ENCODE data around the gene CDKL2.
"Not testable (repeated sequence)": the region's sequence is repeated elsewhere in the genome, so short reads cannot be mapped to it uniquely, and the experiment has no call there.

Gene CDKL2

GRCh38 chr4:75533339-75533887, 96.9 kb downstream of the CDKL2 start:
- not testable (repeated sequence) for H3K27ac ChIP-seq (ENCODE audit: low read depth, low read length); H3K9ac ChIP-seq (ENCODE audit: low read length)
- H3K36me3 ChIP-seq (ENCODE audit: control insufficient read depth, insufficient read depth, low read length): peaks cover 33% of the 10 kb centered on the region

DNA sequence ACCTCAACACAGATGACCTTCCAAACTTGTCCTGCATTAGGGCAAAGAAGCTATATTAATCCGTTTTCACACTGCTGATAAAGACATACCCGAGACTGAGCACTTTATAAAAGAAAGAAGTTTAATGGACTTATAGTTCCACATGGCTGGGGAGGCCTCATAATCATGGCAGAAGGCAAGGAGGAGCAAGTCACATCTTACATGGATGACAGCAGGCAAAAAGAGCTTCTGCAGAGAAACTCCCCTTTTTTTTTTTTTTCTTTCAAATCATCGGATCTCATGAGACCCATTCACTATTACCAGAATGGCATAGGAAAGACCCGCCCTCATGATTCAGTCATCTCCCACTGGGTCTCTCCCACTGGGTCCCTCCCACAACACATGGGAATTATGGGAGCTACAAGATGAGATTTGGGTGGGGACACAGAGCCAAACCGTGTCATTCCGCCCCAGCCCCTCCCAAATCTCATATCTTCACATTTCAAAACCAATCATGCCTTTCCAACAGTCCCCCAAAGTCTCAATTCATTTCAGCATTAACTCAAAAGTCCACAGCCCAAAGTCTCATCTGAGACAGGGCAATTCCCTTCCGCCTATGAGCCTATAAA, 98.7 kb downstream of the CDKL2 start:
- H3K4me3 ChIP-seq (ENCODE audit: low read depth, low read length): not testable (repeated sequence)

More at GRCh38 chr4:75533339-75533887, 96.9 kb downstream of the CDKL2 start:
- not testable (repeated sequence) for H3K4me3 ChIP-seq (ENCODE audit: low read depth, low read length); H3K27me3 ChIP-seq (ENCODE audit: control insufficient read depth, insufficient read depth, low read length); H3K4me1 ChIP-seq (ENCODE audit: control insufficient read depth, insufficient read depth, low read length)
- H3K9me3 ChIP-seq (ENCODE audit: control insufficient read depth, insufficient read depth, low read depth, low read length): peaks cover 21% of the 10 kb centered on the region

DNA sequence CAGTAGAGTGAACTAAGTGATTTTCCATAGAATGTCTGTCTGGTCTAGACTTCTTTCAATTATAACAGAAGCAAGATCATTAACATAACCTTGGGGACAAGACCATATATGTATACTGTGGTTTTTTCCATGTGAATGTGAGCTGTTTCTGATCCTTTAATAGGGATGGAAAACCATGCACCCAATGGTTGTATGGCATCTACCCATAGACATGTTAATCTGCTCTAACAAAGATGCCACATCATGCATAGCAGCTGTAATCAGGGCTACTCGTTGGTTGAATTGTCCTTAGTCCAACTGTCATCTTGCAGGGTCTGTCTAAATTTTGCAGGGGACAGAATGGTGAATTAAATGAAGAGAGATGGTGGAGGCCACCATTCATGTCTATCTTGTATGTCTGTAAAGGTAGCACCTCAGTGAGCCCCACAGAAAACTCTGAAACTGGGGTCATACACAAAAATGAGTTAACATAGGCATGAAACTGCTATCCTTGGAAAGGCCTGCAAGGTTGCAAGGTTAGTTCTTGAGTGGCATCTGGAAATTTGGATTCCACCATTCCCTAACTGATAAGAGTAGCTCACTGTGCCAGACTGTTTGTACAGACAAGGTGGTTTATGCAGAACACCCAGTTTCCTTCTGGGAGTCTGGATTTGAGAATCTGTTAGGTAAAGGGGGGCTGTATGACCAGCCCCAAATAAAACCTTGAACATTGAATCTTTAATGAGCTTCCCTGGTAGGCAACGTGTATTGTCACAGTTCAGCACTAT, 99.6 kb downstream of the CDKL2 start:
- H3K4me1 ChIP-seq (ENCODE audit: control insufficient read depth, insufficient read depth, low read length): no peaks in the 10 kb centered on the region
- no peaks in the 10 kb centered on the region for H3K27me3 ChIP-seq (ENCODE audit: control insufficient read depth, insufficient read depth, low read length)
- peaks cover 59% of the 10 kb centered on the region for H3K36me3 ChIP-seq (ENCODE audit: control insufficient read depth, insufficient read depth, low read length)
- H3K27ac ChIP-seq (ENCODE audit: low read depth, low read length): no peak overlapping the region
- H3K9me3 ChIP-seq (ENCODE audit: control insufficient read depth, insufficient read depth, low read depth, low read length): peaks cover 21% of the 10 kb centered on the region
- H3K9ac ChIP-seq (ENCODE audit: low read length): no peak overlapping the region
- H3K4me3 ChIP-seq (ENCODE audit: low read depth, low read length): no peak overlapping the region

More for the DNA sequence above, 98.7 kb downstream of the CDKL2 start:
- not testable (repeated sequence) for H3K27ac ChIP-seq (ENCODE audit: low read depth, low read length); H3K9ac ChIP-seq (ENCODE audit: low read length); H3K4me1 ChIP-seq (ENCODE audit: control insufficient read depth, insufficient read depth, low read length); H3K27me3 ChIP-seq (ENCODE audit: control insufficient read depth, insufficient read depth, low read length)
- peaks cover 51% of the 10 kb centered on the region for H3K36me3 ChIP-seq (ENCODE audit: control insufficient read depth, insufficient read depth, low read length)
- peaks cover 21% of the 10 kb centered on the region for H3K9me3 ChIP-seq (ENCODE audit: control insufficient read depth, insufficient read depth, low read depth, low read length)

Data from HUES6 (cell line).